Stimulated activated CD8-positive, alpha-beta memory T cell treated with anti-CD3 and anti-CD28 coated beads, Interleukin-4, amount 100 ng/mL, for 4 hours (primary cell): Measurements from ENCODE around the gene EXTL1.

Experiments used
- DNase-seq, 2 donors: peaks; one replicate each; pipeline ENCODE4 v3.0.0-alpha.2; 2020; ENCODE audit warnings: low read depth in 2 of 2, low spot score in 1 of 2

The EXTL1 gene

DNA sequence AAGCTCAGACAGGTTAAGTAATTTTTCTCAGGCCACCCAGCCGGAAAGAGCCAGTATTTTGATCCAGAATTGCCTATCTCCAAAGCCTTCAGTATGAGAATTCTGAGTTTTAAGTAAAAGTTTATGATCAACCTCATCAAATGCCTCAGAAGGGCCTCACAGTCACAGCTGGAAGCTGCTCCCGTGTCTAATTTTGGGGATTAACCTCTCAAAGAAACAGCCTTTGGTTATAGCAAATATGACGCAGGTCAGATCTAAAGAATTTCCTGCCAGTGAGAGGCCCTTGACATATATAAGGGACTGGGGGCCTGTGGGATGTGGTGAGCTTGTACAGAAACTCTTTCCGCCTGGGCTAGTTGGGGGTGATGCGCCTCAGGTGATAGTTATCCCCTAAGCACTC, 2.3 kb downstream of the EXTL1 start:
- no peak for DNase-seq

DNA sequence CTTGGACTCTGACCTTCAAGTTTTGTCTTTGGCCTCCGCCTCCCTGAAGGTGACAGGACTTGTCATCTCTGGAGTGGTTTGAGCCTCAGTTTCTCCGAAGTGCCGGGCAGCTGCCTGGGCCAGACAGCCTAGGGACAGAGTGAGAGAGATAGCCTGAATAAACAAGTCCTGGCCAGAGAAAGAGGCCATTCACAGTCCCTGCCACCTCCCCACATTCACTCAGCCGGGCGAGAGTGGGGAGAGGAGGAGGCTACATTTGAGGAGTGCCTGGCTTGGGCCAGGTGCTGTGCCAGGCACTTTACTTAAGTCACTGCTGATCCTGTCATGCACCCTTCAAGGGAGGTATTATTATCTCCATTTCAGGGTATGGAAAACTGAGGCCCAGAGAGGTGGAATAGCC, 3.5 kb downstream of the EXTL1 start:
- no peak for DNase-seq

DNA sequence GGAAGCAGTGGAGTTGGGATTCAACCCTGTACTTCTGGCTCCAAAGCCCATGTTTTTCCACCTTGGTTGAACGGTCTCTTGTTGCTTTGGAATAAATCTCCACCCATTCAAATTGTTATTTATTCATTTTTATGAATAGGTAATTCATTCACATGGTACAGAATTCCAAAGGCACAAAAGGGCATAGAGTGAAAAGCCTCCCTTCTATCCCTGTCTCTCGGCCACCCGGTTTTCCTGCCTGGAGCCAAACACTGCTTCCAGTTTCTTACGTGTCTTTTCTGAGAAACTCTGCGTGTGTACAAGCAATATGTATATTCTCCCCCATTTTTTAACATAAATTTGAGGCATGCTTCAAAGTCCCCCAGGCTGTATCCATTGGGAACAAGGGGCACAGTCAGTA, 3.9 kb downstream of the EXTL1 start:
- DNase-seq = no peak

DNA sequence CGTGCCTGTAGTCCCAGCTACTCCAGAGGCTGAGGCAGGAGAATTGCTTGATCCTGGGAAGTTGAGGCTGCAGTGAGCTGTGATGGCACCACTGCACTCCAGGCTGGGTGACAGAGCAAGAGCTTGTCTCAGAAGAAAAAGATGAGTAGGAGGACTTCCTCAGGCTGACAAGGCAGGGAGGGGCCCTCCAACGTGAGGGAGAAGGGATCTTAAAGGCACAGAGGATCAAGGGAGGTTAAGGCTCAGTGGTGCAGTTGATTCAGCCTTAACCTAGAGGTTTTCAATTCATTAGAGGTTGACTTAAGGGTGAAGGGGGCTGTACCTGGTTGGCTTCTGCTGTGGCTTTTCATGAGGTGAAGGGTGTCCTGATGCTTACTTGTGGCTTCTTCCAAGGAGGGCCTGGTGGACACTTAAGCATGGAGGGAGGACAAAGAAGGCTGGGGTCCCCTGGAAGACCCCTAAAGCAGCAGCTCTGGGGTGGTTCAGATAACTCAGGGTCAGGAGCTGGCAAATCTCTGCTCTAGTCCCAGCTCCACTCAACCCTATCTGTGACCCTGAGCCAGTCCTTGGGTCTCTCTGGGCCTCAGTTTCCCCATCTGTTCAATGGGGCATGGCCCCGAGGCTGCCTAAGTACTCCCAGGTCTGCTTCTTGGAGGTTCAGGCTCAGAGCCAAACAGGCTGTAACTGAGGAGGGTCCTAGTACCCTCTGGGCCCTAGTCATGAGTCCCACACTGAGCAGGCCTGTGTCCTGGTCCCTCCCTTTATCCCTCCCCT, 6.3 kb downstream of the EXTL1 start:
- no peak for DNase-seq

DNA sequence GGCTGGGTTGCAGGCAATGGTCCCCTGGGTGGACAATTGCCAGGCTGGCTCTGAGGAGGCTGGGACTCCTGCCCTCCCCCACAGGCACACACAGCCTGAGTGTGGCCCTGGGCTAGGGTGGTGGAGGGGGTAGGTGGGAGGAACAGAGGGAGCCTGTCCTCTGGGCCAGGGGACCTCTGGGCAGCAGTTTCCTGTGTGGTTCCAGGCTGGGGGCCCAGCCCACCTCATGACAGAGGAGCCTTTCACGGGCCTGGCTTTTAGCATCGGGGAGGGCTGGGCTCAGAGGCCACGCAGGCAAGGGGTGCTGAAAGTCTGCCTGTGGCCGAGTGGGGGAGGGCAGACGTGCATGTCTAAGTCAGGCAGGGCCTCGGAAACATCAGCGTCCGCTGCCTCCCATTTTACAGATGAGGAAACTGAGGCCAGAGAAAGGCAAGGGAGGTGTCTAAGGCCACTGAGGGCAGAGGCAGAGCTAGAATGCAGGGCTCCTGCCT, 7.0 kb downstream of the EXTL1 start:
- no peak for DNase-seq

DNA sequence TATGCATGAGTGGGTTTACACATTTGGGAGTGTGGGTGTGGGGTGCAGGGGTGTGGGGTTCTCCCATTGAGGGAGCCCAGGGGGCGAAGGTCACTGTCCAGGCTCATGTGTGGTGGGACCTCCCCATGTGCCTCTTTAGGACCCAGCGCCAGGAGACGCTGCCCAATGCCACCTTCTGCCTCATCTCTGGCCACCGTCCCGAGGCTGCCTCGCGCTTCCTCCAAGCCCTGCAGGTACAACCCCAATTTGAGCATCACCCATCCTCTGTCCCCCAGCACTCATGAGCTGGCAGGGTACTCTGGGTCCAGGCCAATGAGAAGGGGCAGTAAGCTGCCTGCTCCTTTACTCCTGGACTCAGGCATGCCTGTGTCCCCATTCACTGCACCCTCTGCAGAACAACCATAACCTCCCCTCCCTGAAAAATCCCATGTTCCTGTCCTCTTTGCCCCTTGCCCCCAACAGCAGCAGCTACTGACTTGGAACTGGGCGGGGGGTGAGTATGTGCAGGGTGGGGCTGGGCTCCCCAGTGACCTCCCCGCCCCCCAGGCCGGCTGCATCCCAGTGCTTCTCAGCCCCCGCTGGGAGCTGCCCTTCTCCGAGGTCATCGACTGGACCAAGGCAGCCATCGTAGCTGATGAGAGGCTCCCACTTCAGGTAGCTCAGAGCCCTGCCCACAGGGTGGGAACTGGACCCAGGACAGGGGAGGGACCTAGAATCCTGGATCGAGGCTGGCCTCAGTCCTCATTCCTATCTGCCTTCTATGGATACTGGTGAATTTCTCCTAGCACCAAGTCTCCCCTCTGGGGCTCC, 7.7 kb downstream of the EXTL1 start:
- DNase-seq = no peak

DNA sequence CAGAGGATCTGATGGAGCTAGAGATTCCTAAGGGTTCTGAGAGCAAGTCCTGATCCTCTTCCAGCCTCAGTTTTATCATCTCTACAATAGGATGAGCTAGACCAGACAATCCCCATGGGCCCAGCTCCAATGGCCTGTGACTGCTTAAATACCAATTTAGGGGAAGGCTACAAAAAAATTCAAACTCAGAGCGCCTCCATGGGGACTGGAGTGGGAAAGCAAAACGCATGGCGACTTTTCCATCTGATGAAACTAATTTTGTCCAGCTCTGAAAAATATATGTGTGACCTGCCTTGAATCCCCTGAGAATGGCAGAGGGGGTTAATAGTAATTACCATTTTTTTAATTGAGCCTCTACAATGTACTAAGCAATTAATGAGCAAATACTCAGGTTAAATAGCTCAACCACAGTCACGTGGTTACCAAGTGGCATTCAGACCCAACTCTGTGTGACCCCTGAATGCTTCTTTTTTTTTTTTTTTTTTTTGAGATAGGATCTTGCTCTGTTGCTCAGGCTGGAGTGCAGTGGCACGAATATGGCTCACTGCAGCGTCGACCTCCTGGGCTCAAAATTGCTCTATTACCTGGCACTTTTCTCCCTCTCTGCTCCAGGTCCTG, 8.4 kb downstream of the EXTL1 start:
- DNase-seq = no peak

DNA sequence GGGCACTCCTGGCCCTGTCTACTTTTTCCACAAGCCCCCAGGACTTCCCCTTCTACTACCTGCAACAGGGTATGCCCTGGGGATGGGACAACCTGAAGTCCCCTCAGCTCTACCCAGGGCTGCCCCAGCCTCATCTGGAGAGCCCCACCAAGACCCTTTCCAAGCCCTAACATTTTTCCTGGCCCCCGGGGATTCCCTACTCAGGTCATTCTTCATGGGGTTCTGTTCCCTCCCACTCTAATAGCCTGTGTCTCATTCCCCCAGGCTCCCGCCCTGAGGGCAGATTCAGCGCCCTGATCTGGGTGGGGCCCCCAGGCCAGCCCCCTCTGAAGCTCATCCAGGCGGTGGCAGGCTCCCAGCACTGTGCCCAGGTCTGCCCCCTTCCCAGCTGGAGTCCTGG, 9.6 kb downstream of the EXTL1 start:
- DNase-seq = no peak

DNA sequence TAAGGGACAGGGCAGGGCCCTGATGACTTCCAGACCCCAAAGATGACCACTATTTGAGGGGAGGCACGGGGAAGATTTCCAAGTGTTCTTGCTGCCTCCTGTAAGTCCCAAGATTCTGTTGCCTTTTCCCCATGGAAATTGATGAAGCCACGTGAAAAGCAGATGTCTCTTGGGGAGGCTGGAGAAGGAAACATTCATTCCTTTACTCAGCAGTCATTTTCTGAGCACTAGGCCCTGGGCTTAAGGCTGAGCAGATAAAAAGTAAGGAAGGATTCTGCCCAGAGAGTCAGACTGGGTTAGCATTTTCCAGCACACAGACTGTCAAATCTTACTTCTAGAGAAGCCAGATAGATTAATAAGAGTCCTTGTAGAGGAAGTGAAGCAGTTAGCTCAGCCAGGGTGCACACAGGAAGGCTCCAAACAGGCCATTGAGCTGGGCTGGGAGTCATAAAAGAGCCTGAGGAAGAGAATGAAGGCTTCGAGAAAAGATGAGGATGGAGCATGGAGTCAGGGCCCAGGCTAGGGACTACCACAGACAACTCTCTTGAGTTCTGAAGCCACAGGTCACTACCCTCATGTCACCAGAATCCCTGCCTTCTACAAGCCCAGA, 10.1 kb downstream of the EXTL1 start:
- DNase-seq = no peak

DNA sequence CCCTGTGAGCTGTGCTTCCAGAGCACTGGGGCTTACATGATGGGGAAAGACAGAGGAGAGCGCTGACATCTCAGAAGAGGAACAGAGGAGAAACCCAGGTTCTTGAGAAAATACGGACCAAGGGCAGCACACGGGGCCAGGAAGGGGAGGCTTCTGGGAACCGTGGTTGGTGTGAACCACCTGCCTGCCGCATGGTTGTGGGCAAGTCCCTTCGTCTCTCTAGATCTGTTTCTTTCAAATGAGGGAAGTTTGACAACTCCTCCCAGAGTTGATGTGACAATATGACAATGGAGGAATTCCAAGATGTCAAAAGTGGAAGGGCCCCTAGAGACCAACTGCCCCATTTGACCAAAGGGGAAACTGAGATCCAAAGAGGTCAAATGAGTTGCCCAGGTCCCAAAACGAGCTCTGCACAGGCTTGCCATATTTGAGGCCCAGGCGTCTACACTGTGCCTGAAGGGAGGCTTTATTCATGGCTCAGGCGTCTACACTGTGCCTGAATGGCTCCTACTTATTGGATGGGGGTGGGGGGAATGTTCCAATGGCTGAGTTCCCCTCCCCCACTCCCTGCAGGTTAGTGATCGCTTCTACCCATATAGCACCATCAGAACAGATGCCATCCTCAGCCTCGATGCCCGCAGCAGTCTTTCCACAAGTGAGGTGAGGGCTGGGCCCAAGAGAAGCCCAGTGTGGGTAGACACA, 11.2 kb downstream of the EXTL1 start:
- DNase-seq = no peak

DNA sequence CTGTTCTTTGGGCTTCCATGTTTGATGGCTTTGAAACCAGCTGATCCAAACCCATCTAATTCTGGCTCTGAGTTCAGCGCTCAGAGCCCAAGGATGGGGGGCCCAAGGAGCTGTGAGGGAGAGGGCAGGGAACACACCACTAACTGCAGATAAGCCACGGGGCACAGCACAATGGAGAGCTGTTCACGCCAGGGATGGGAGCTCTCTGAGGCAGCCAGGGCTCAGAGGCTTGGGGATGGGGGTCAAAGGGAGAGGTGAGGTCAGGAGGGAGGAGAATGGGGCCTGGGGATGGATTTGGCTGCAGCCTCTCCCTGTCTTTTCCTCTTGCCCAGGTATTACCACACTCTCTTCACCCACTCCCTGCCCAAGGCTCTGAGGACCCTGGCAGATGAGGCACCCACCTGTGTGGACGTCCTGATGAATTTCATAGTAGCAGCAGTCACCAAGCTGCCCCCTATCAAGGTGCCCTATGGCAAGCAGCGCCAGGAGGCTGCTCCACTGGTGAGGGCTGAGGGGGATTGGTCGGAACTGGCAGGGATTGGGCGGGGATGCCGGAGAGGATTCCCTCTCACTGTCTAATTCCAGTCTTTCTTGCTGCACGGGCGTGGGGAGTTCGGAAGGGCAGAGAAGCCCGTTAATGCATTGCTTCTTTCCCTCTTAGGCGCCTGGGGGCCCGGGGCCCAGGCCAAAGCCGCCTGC, 13.1 kb downstream of the EXTL1 start:
- DNase-seq = no peak

DNA sequence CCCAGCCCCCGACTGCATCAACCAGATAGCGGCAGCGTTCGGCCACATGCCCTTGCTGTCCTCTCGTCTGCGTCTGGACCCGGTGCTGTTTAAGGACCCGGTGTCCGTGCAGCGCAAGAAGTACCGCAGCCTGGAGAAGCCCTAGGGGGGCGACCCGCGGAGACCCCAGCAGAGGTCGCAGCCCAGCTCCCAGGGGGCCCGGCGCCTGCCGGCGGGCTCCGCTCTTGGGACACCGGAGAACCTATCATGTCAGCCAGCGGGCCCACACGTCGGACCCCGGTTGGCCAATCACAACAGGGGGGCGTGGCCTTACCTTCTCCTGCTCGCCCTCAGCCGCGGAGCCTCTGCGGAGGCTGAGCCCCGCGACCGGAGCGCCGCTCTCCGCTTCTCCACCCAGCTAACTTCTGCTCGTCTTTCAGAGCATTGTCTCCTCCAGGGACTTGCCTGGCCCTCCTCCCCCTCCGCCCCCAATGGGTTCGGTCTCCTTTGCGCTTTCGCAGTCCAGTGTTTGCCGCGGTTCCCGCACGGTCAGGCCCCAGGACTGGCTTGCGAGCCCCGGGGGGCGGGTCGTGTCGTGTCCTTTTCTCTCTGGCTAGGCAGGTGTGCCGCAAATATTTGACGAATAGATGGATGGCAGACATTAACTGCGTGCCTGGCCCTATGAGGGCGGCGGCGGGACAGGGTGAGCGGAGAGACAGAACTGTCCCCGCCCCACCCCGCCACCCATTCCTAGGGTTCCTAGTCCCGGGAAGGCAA, 13.8 kb downstream of the EXTL1 start:
- peak; percentile 85 to 89 for DNase-seq

DNA sequence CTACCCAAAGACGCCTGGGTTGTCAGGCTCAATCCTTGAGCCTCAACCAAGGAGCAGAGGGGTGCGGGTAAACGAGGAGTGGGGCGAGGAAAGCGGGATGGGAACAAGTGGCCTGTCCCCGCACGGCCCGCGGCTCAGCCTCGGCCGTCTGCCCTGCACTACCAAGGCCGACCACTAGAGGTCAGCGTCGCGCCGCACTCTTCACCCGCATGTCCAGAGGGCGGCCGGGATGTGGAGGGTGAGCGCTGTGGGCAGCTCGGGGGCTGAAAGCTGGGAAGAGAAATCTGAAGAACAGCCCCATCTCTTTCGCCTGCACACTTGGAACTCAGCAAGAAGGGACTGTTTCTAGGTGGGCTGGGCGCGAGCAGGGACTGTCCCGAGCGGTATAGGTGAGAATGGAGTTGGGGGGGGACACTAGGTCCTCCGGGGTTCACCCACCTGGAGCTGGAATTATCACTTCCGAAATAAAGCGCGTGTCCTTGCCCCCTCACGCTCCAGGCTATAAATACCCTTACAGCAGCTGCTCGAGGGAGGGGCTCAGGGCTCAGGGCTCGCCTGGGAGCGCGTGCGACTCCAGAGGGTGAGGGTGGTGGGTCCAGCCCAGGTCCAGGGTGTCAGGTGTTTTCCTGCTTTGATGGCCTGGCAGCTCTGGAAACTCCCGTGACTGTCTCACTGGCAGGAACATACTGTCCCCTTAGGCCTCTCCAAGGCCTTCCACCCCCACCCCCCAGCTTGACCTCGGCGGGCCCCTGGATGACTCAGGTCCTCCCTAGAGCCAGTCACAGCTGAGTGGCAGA, 14.6 kb downstream of the EXTL1 start:
- peak; percentile 33 to 57 for DNase-seq

DNA sequence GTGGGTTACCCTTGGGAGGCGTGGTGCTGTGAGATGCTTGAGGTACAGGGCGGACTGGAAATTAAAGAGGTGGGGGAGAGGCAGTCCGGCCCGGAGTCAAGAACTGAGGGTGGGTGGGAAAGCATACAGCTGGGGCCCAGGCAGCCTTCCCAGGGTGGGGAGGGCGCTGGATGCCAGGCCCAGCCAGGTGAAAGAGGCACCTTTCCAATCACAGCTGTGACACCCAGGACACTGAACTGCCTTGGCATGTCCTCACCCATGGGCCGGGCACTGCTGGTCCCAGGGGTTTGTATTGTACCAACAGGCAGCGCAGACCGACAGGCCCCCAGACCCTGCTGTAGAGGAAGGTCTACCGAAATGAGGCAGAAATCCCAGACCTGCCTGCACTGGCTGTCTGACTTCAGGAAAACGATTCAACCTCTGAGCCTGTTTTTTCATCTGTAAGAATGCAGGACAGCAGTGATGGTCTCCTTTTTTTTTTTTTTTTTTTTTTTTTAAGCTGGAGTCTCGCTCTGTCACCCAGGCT, 15.2 kb downstream of the EXTL1 start:
- no peak for DNase-seq

DNA sequence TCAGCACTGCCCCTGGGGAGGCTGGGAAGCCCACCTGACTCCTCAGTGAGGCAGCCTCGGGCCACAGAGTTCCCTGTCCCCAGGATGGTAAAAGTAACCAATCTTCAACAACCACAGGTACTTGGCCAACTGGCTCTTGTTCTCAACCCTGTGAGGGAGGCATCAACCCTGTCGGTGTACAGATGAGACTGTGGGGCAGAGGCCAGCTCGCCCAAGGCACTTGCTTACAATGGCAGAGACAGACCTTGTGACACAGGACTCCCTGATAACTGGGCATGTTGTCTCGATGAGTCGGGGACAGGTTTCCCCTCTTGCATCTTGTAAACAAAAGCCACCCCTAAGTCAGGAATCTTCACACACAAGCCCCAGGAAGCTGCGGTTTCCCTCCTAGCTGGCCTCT, 16.3 kb downstream of the EXTL1 start:
- no peak for DNase-seq

DNA sequence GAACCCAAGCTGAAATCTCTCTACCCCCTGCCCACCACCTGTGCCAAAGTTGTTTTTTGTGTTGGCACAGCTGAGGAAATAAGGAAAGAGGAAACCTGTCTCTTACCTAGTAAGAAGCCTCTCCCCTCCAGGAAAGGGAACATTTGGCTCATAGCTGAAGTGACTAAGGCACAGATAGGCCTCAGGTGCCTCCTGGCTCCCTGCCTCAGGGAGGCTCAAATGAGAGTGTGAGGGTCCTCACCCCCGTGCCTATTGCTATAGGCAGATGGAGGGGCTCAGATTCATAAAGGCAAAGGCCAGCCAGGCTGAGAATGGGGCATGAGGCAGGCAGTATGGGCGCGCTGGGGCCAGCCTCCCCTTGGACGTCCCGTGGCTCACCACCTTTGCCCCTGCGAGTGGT, 16.9 kb downstream of the EXTL1 start:
- DNase-seq = no peak

DNA sequence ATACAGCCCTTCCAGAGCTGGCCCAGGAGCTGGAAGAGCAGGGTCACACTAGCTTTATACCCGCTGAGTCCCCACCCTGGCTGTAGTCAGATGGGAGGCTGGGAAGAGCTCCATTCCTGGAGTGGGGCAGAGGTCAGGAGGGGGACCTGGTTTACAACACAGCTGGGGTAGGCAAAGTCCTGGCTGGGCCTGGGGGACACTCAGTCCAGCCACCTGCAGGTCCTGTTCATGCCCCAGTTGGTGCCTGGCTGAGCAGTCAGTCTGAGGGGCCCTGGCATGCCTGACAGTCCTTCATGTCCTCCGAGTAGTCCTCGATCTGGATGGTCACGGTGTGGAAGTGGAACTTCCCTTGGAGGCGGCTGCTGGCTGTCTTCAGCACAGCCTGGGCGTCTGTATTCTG, 17.3 kb downstream of the EXTL1 start:
- DNase-seq = no peak

DNA sequence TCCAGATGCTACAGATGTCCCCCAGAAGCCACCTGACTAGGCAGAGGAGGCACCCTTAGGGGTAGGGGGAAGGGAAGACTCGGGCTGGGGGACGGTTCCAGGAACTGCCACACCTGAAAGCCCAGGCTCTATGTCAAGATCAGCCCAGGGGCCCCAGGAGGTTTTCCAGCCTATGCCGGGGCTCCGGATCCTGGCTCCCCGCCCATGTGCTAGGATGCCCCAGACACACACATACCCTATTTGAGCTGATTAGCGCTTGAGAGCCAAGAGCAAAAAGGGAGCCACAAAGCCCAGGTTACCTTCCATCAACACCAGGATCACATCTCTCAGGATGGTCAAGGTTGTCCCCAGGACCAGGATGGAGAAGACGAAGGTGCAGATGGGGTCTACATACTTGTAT, 19.8 kb downstream of the EXTL1 start:
- DNase-seq = no peak

DNA sequence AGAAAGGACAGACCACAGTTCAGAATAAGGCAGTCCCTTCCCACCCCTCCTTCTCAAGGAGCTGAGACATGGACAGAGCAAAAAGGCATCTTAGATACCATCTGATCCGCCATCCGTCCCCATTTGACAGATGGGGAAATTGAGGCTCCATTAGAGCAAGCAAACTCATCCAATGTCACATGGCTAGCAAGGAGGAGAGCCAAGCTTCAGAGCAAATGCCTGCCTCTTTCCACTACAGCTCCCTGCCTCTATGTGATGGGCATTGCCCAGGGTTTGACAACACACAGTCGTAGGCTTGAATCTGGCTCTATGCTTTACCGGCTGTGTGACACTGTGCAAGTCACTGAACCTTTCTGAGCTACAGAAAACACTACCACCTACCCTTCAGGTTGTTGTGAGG, 20.4 kb downstream of the EXTL1 start:
- no peak for DNase-seq
